Cardiac muscle cell (in vitro differentiated cells and primary cell): ENCODE results near the gene TCF4. TPM values are rescaled to one million over a fixed set of nuclear protein-coding genes. Genes with fewer than 3 reads are reported as not detected.

Experiments
- DNase-seq, 2 donors: peaks; one replicate each; pipeline versions ENCODE4 v3.0.0 to v3.0.0-alpha.2; 2010 to 2017; ENCODE audit warnings: low read depth in 1 of 2, low spot score in 1 of 2
- H3K27ac ChIP-seq: fragments of 200-600 bp; sonication (generic); 2 replicates; pipeline ENCODE4 v1.5.1; 2016
- H3K27me3 ChIP-seq: fragments of 200-600 bp; sonication (generic); 2 replicates; pipeline ENCODE4 v1.6.0; 2016; ENCODE audit warnings: control low read depth
- H3K36me3 ChIP-seq: fragments of 200-600 bp; sonication (generic); 2 replicates; pipeline ENCODE4 v1.5.1; 2016; ENCODE audit warnings: control low read depth
- H3K4me1 ChIP-seq: fragments of 200-600 bp; sonication (generic); 2 replicates; pipeline ENCODE4 v1.8.1; 2017; ENCODE audit warnings: low read depth, mild to moderate bottlenecking, mixed run types
- H3K4me3 ChIP-seq: fragments of 200-600 bp; sonication (generic); 2 replicates; pipeline ENCODE4 v1.5.1; 2016; ENCODE audit warnings: mild to moderate bottlenecking
- H3K9me3 ChIP-seq: fragments of 200-600 bp; sonication (generic); 2 replicates; pipeline ENCODE4 v1.5.1; 2017; ENCODE audit warnings: low read depth, mild to moderate bottlenecking, control low read depth
- CTCF ChIP-seq: IDR thresholded peaks from 2 replicates; pipeline ENCODE4 v1.5.1; 2012; ENCODE audit warnings: low read depth, mild to moderate bottlenecking, low read length
- polyA plus RNA-seq: library from polyadenylated mRNA; unstranded; fragments of >200 nt; fragmentation: Nextera tagmentation; extraction: Ambion mirVana; gene quantifications from 2 replicates; pipeline ENCODE4 v1.2.1, GENCODE V29; 2016
- total RNA-seq: library from RNA; depleted of rRNA; stranded (reverse); fragments of >200 nt; gene quantifications from 2 replicates; pipeline ENCODE4 v1.2.3, GENCODE V29; 2016

TCF4 gene
- total and polyA plus RNA-seq, 2 experiments from 2014 or later = 38.3 to 59.2 TPM

- Histone ChIP-seq H3K36me3 (no peaks in the 10 kb centered on the region), H3K4me1 (peaks cover 27% of the 10 kb centered on the region), H3K27ac (no peak overlapping the region), H3K27me3 (no peaks in the 10 kb centered on the region), H3K4me3 (peak overlapping the region; percentile 96), H3K9me3 (no peaks in the 10 kb centered on the region)
- peak in 1 of 2 donors; percentile 42 for DNase-seq
- TF ChIP-seq CTCF = no peak
These were observed 2.0 kb downstream of the TCF4 start for GRCh38 chr18:55585920-55586561.

- no peak for DNase-seq
- no peak for TF ChIP-seq CTCF
- Histone ChIP-seq H3K4me3 (peak overlapping the region; percentile 96), H3K9me3 (no peaks in the 10 kb centered on the region), H3K27me3 (no peaks in the 10 kb centered on the region), H3K36me3 (no peaks in the 10 kb centered on the region), H3K27ac (no peak overlapping the region), H3K4me1 (peaks cover 27% of the 10 kb centered on the region)
These were observed 2.7 kb downstream of the TCF4 start for GRCh38 chr18:55585065-55585919.

GRCh38 chr18:55584201-55584600, 3.8 kb downstream of the TCF4 start:
- peaks cover 27% of the 10 kb centered on the region for H3K4me1 ChIP-seq
- no peak overlapping the region for H3K27ac ChIP-seq
- no peaks in the 10 kb centered on the region for H3K36me3 ChIP-seq
- no peaks in the 10 kb centered on the region for H3K27me3 ChIP-seq
- no peaks in the 10 kb centered on the region for H3K9me3 ChIP-seq
- DNase-seq = peak in 1 of 2 donors; percentile 21
- no peak overlapping the region for H3K4me3 ChIP-seq
- no peak for TF ChIP-seq CTCF

GRCh38 chr18:55582325-55582724, 5.7 kb downstream of the TCF4 start:
- H3K9me3 ChIP-seq = no peaks in the 10 kb centered on the region
- DNase-seq = no peak
- peaks cover 27% of the 10 kb centered on the region for H3K4me1 ChIP-seq
- no peaks in the 10 kb centered on the region for H3K36me3 ChIP-seq
- H3K4me3 ChIP-seq = no peak overlapping the region
- no peak for TF ChIP-seq CTCF
- H3K27ac ChIP-seq = peak overlapping the region; percentile 4
- H3K27me3 ChIP-seq = no peaks in the 10 kb centered on the region

- Histone ChIP-seq H3K4me1 (peaks cover 16% of the 10 kb centered on the region), H3K9me3 (no peaks in the 10 kb centered on the region), H3K27ac (no peak overlapping the region), H3K36me3 (no peaks in the 10 kb centered on the region), H3K4me3 (no peak overlapping the region), H3K27me3 (no peaks in the 10 kb centered on the region)
- peak in 1 of 2 donors; percentile 56 for DNase-seq
- no peak for TF ChIP-seq CTCF
These were observed 8.3 kb downstream of the TCF4 start for GRCh38 chr18:55579501-55580270.
